ENCODE results near the gene WIPI1.

GRCh38 chr17:68421486-68421885, 35.8 kb downstream of the WIPI1 start:
- TF ChIP-seq YY1 (IDR thresholded peaks at IDR 0.05; ENCODE audit: insufficient read depth, insufficient read length) (no peak), ZNF274 (IDR thresholded peaks at IDR 0.05; ENCODE audit: low read depth, low read length) (no peak), SUZ12 (IDR thresholded peaks at IDR 0.05; ENCODE audit: extremely low read depth, insufficient read depth, insufficient read length) (no peak)
